ENCODE results near the gene ATF6. TPM values are rescaled to one million over a fixed set of nuclear protein-coding genes. Genes with fewer than 3 reads are reported as not detected.

ATF6 gene
- total and polyA plus RNA-seq, 9 of the 15 experiments (the other 6 are each of a cell fraction or from before 2014, with no cell fraction given) = 11.7 to 32.4 (median 20.4) TPM

DNA sequence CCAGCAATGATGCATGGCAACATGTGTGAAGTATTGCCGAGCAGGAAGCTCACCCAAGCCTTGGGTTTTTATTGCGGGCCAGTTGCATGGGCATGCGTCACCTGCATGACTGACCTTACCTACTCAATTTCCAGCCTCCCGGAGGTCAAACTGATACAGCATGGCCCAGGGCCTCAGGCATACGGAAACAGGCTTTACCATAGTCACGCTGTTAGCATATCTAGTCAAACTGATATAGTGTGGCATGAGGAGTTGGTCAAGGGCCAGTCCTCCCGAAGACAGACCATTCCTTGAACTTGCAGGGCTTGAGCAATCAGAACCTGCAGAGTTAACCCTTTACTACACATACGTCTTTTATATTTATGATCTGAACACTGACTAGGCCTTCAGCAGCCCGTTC lies 22.9 kb upstream of the ATF6 start:
- TF ChIP-seq, protein P1, sequence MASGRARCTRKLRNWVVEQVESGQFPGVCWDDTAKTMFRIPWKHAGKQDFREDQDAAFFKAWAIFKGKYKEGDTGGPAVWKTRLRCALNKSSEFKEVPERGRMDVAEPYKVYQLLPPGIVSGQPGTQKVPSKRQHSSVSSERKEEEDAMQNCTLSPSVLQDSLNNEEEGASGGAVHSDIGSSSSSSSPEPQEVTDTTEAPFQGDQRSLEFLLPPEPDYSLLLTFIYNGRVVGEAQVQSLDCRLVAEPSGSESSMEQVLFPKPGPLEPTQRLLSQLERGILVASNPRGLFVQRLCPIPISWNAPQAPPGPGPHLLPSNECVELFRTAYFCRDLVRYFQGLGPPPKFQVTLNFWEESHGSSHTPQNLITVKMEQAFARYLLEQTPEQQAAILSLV (tag; IDR thresholded peaks at IDR 0.05) = no peak
- TF ChIP-seq MECOM (CRISPR knock-in tag; IDR thresholded peaks at IDR 0.05) (no peak), SMARCA5 (IDR thresholded peaks at IDR 0.05) (no peak), SIN3B (IDR thresholded peaks at IDR 0.05; ENCODE audit: low read depth) (no peak), ZNF408 (CRISPR knock-in tag; IDR thresholded peaks at IDR 0.05; ENCODE audit: low read depth) (no peak), FOXA1 (IDR thresholded peaks at IDR 0.05; ENCODE audit: borderline replicate concordance) (no peak), TARDBP (IDR thresholded peaks at IDR 0.05) (no peak)
- TF ChIP-seq, protein P2, sequence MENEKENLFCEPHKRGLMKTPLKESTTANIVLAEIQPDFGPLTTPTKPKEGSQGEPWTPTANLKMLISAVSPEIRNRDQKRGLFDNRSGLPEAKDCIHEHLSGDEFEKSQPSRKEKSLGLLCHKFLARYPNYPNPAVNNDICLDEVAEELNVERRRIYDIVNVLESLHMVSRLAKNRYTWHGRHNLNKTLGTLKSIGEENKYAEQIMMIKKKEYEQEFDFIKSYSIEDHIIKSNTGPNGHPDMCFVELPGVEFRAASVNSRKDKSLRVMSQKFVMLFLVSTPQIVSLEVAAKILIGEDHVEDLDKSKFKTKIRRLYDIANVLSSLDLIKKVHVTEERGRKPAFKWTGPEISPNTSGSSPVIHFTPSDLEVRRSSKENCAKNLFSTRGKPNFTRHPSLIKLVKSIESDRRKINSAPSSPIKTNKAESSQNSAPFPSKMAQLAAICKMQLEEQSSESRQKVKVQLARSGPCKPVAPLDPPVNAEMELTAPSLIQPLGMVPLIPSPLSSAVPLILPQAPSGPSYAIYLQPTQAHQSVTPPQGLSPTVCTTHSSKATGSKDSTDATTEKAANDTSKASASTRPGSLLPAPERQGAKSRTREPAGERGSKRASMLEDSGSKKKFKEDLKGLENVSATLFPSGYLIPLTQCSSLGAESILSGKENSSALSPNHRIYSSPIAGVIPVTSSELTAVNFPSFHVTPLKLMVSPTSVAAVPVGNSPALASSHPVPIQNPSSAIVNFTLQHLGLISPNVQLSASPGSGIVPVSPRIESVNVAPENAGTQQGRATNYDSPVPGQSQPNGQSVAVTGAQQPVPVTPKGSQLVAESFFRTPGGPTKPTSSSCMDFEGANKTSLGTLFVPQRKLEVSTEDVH (IDR thresholded peaks at IDR 0.05; ENCODE audit: low read depth, partially characterized antibody) = no peak
- no peaks in the 10 kb centered on the region for H3K27me3 ChIP-seq (ENCODE audit: control insufficient read depth in 2 of 2, insufficient read depth in 2 of 2, low read length in 2 of 2)
- no peak for FAIRE-seq
- no peak overlapping the region for H3K4me2 ChIP-seq (ENCODE audit: insufficient read depth, low read length)
- no peaks in the 10 kb centered on the region for H3K36me3 ChIP-seq (ENCODE audit: control insufficient read depth, insufficient read depth, low read length)
- ChIA-PET POLR2A (interaction anchor here (1.1 kb wide), 1 partner anchor 20 kb away, joined by 3 read pairs; no protein-coding TSS in a partner anchor), CTCF (ENCODE audit: low intra/inter-chr PET ratio) (interaction anchor here (3.2 kb wide), 1 partner anchor 256 kb away, joined by 13 read pairs; no protein-coding TSS in a partner anchor)
- H3K79me2 ChIP-seq (ENCODE audit: control insufficient read depth, insufficient read depth, low read length) = no peaks in the 10 kb centered on the region
- BruUV-seq (replicated peaks) = no TSS peak
- peaks cover 12 to 37% of the 10 kb centered on the region in 2 experiments; a peak in 4 of 5 replicates for H3K4me1 ChIP-seq (replicated peaks in 1 of 2; ENCODE audit: control insufficient read depth in 2 of 2, insufficient read depth in 2 of 2, low read length in 2 of 2)
- no peak for ATAC-seq
- no peak overlapping the region for H3K4me3 ChIP-seq
- no peak for DNase-seq (ENCODE audit: extremely low read depth in 1 of 4, low spot score in 3 of 4)
- in situ Hi-C loops (cut with MboI) = loop anchor here (5.0 kb wide), 3 partner anchors 96 to 256 kb away; no protein-coding TSS in a partner anchor
- H4K20me1 ChIP-seq (replicated peaks; ENCODE audit: control insufficient read depth, insufficient read depth, low read length) = no peaks in the 10 kb centered on the region
- H3K9me3 ChIP-seq (replicated peaks; ENCODE audit: control insufficient read depth, insufficient read depth, low read depth, low read length) = no peaks in the 10 kb centered on the region
- intact Hi-C loops (cut with micrococcal nuclease) = loop anchor here (5.0 to 10.0 kb wide), 2 partner anchors 258 to 294 kb away; no protein-coding TSS in a partner anchor
- 69% methylated on average over 9 of the region's 9 CpGs for WGBS (ENCODE audit: insufficient coverage, low coverage, missing lambda C conversion rate)
- no peaks in the 10 kb centered on the region for H3K9me1 ChIP-seq (ENCODE audit: control insufficient read depth, insufficient read depth, low read length)
- 0 out of 2 replicates have a peak overlapping the region, but pooled peaks have one; percentile 35 for H2AFZ ChIP-seq (ENCODE audit: low read depth, low read length)
- no peak overlapping the region for H3K27ac ChIP-seq (ENCODE audit: extremely low read depth, low read depth, low read length)
- H3K9ac ChIP-seq (ENCODE audit: insufficient read depth in 1 of 2, low read depth in 2 of 2, low read length in 2 of 2) = no peak overlapping the region; a peak in 1 of 4 replicates
